Epithelial cell of esophagus (primary cell): ENCODE data around the gene RAB44.

Source experiments
- DNase-seq: peaks from one replicate; pipeline ENCODE4 v3.0.0; 2010; ENCODE audit warnings: low read depth
- H3K4me3 ChIP-seq: 2 replicates; pipeline ENCODE4 v1.5.1; 2011; ENCODE audit warnings: mild to moderate bottlenecking, low read length, control low read depth
- CTCF ChIP-seq: IDR thresholded peaks from 2 replicates; pipeline ENCODE4 v1.5.1; 2011; ENCODE audit warnings: low read depth, mild to moderate bottlenecking, low read length, control low read depth, inconsistent platforms; ENCODE audit not compliant: insufficient read depth; ENCODE audit errors: missing control alignments

Gene RAB44

GRCh38 chr6:36743032-36743431 lies 45.4 kb downstream of the RAB44 start:
- H3K4me3 ChIP-seq, result no peak overlapping the region
- TF ChIP-seq CTCF, result no peak
- DNase-seq, result no peak

- DNase-seq, result peak; percentile 83
- H3K4me3 ChIP-seq, result no peak overlapping the region
- TF ChIP-seq CTCF, result no peak
These were observed 46.1 kb downstream of the RAB44 start for GRCh38 chr6:36743538-36744303.

GRCh38 chr6:36744304-36744673 lies 46.7 kb downstream of the RAB44 start:
- TF ChIP-seq CTCF, result no peak
- DNase-seq, result no peak
- H3K4me3 ChIP-seq, result no peak overlapping the region

- no peak for DNase-seq
- TF ChIP-seq CTCF, result no peak
- no peak overlapping the region for H3K4me3 ChIP-seq
These were observed 47.7 kb downstream of the RAB44 start for GRCh38 chr6:36745283-36745682.

DNA sequence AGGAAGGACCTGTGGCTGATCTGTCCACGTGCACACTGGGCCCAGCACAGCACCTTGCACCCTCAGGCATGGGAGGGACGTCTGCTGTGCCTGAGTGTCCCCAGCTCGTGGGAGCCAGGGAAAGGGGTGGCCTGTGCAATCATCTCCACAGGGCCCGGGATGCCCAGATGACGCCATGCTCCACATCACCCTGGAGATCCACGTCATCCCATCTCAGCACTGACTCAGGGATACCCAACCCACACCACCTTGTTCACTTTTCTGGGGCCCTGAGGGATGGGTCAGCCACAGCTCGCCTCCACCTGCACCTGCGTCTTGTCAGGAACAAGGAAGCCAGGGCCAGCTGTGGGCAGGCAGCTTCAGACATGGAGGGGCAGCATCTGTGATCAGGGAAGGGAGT lies 48.2 kb downstream of the RAB44 start:
- H3K4me3 ChIP-seq, result no peak overlapping the region
- no peak for TF ChIP-seq CTCF
- peak; percentile 58 for DNase-seq

DNA sequence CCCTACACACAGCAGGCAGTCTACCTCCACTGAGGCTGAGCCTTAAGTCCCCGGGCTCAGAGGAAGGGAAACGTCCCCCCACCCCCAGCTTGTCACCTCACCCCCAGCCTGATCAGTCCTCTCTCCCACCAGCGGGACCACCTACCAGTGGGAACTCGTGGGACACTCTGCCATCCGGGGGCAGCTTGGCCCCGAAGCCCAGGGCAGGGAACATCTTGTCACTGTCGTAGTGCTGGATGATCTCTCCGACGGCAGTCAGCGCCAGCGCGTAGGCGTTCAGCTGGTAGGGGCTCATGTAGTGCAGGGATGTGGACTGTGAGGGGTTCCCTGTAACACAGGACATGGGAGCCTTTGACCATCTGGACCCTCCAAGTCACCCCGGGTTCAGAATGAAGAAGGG lies 48.6 kb downstream of the RAB44 start:
- H3K4me3 ChIP-seq, result no peak overlapping the region
- no peak for DNase-seq
- no peak for TF ChIP-seq CTCF
